Testis (tissue), 2 donors: ENCODE measurements around the gene ST6GAL1.

Source experiments
- CTCF ChIP-seq, 3 experiments: fragments of 450-650 bp in 2 of 3; fragments of 200-600 bp in 1 of 3; sonication (generic) in 1 of 3; IDR thresholded peaks; one replicate each; pipeline ENCODE4 v1.5.1; 2016 to 2019; ENCODE audit warnings: antibody characterized with exemption in 3 of 3, mild to moderate bottlenecking in 2 of 3, moderate library complexity in 1 of 3
- POLR2A ChIP-seq: fragments of 450-650 bp; IDR thresholded peaks from one replicate; pipeline ENCODE4 v1.6.1; 2017; ENCODE audit warnings: antibody characterized with exemption, mild to moderate bottlenecking, moderate library complexity

- TF ChIP-seq CTCF (IDR thresholded peaks at IDR 0.05): no peak
- no peak for TF ChIP-seq POLR2A
Measured at GRCh38 chr3:186896875-186897274, 33.5 kb upstream of the ST6GAL1 start.
